GM06990 (cell line): Measurements from ENCODE around the gene HMGN3.

ENCODE experiments used
- DNase-seq: peaks from one replicate; pipeline ENCODE4 v3.0.0-alpha.2; 2011; ENCODE audit not compliant: insufficient read length; ENCODE audit errors: extremely low read depth
- H3K27me3 ChIP-seq: replicated peaks from 2 replicates; pipeline ENCODE4 v1.6.0; 2011; ENCODE audit warnings: low read length; ENCODE audit not compliant: control insufficient read depth, insufficient read depth
- H3K36me3 ChIP-seq: 2 replicates; pipeline ENCODE4 v1.5.1; 2011; ENCODE audit warnings: low read length; ENCODE audit not compliant: control insufficient read depth, insufficient read depth
- H3K4me3 ChIP-seq: replicated peaks from 2 replicates; pipeline ENCODE4 v1.5.1; 2011; ENCODE audit warnings: low read depth, mild to moderate bottlenecking, control low read depth, low read length
- CTCF ChIP-seq: IDR thresholded peaks from 2 replicates; pipeline ENCODE4 v1.5.1; 2011; ENCODE audit warnings: low read length, control low read depth, mild to moderate bottlenecking, inconsistent platforms; ENCODE audit not compliant: insufficient read depth, poor library complexity, severe bottlenecking

Gene HMGN3

GRCh38 chr6:79238919-79239318 lies 4.4 kb upstream of the HMGN3 start:
- no peak for TF ChIP-seq CTCF
- Histone ChIP-seq H3K4me3 (no peak overlapping the region), H3K27me3 (no peaks in the 10 kb centered on the region), H3K36me3 (no peaks in the 10 kb centered on the region)
- no peak for DNase-seq

- DNase-seq, result no peak
- no peak for TF ChIP-seq CTCF
- H3K27me3 ChIP-seq, result no peaks in the 10 kb centered on the region
- no peak overlapping the region for H3K4me3 ChIP-seq
- no peaks in the 10 kb centered on the region for H3K36me3 ChIP-seq
These were observed 2.2 kb upstream of the HMGN3 start for GRCh38 chr6:79236711-79237110.

- H3K4me3 ChIP-seq, result peak overlapping the region; percentile 71
- no peaks in the 10 kb centered on the region for H3K36me3 ChIP-seq
- peak; percentile 32 for TF ChIP-seq CTCF
- DNase-seq, result peak; percentile 90
- no peaks in the 10 kb centered on the region for H3K27me3 ChIP-seq
These were observed 802 bp downstream of the HMGN3 start for GRCh38 chr6:79233611-79234149.

GRCh38 chr6:79232696-79233462 lies 1.6 kb downstream of the HMGN3 start:
- H3K27me3 ChIP-seq, result no peaks in the 10 kb centered on the region
- peak overlapping the region; percentile 71 for H3K4me3 ChIP-seq
- DNase-seq, result no peak
- TF ChIP-seq CTCF, result no peak
- no peaks in the 10 kb centered on the region for H3K36me3 ChIP-seq

GRCh38 chr6:79231666-79232065 lies 2.8 kb downstream of the HMGN3 start:
- TF ChIP-seq CTCF, result no peak
- H3K27me3 ChIP-seq, result no peaks in the 10 kb centered on the region
- H3K36me3 ChIP-seq, result no peaks in the 10 kb centered on the region
- H3K4me3 ChIP-seq, result no peak overlapping the region
- DNase-seq, result no peak
